Panc1 (cell line): ENCODE results near the gene FAM20A.
"Not testable (repeated sequence)": the region's sequence is repeated elsewhere in the genome, so short reads cannot be mapped to it uniquely, and the experiment has no call there.

Experiments
- POLR2AphosphoS5 ChIP-seq: IDR thresholded peaks from 2 replicates; pipeline ENCODE4 v1.6.1; 2012; ENCODE audit warnings: mild to moderate bottlenecking, low read depth, low read length, moderate library complexity
- TF ChIP-seq, protein P1 (sequence below): fragments of 450-650 bp; IDR thresholded peaks from 2 replicates; pipeline ENCODE4 v1.5.1; 2017; ENCODE audit warnings: mild to moderate bottlenecking
- TF ChIP-seq, protein P2 (sequence below), 2 experiments: IDR thresholded peaks; 2 replicates each; pipeline ENCODE4 v1.6.1; 2011 to 2012; ENCODE audit warnings: low read depth in 2 of 2, control low read depth in 1 of 2, low read length in 1 of 2, mild to moderate bottlenecking in 1 of 2, moderate library complexity in 1 of 2; ENCODE audit not compliant: insufficient read depth in 1 of 2

GRCh38 chr17:68582867-68583266, 18.3 kb downstream of the FAM20A start:
- TF ChIP-seq POLR2AphosphoS5, result not testable (repeated sequence)
- TF ChIP-seq, protein P1, sequence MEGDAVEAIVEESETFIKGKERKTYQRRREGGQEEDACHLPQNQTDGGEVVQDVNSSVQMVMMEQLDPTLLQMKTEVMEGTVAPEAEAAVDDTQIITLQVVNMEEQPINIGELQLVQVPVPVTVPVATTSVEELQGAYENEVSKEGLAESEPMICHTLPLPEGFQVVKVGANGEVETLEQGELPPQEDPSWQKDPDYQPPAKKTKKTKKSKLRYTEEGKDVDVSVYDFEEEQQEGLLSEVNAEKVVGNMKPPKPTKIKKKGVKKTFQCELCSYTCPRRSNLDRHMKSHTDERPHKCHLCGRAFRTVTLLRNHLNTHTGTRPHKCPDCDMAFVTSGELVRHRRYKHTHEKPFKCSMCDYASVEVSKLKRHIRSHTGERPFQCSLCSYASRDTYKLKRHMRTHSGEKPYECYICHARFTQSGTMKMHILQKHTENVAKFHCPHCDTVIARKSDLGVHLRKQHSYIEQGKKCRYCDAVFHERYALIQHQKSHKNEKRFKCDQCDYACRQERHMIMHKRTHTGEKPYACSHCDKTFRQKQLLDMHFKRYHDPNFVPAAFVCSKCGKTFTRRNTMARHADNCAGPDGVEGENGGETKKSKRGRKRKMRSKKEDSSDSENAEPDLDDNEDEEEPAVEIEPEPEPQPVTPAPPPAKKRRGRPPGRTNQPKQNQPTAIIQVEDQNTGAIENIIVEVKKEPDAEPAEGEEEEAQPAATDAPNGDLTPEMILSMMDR, result not testable (repeated sequence)
- TF ChIP-seq, protein P2, sequence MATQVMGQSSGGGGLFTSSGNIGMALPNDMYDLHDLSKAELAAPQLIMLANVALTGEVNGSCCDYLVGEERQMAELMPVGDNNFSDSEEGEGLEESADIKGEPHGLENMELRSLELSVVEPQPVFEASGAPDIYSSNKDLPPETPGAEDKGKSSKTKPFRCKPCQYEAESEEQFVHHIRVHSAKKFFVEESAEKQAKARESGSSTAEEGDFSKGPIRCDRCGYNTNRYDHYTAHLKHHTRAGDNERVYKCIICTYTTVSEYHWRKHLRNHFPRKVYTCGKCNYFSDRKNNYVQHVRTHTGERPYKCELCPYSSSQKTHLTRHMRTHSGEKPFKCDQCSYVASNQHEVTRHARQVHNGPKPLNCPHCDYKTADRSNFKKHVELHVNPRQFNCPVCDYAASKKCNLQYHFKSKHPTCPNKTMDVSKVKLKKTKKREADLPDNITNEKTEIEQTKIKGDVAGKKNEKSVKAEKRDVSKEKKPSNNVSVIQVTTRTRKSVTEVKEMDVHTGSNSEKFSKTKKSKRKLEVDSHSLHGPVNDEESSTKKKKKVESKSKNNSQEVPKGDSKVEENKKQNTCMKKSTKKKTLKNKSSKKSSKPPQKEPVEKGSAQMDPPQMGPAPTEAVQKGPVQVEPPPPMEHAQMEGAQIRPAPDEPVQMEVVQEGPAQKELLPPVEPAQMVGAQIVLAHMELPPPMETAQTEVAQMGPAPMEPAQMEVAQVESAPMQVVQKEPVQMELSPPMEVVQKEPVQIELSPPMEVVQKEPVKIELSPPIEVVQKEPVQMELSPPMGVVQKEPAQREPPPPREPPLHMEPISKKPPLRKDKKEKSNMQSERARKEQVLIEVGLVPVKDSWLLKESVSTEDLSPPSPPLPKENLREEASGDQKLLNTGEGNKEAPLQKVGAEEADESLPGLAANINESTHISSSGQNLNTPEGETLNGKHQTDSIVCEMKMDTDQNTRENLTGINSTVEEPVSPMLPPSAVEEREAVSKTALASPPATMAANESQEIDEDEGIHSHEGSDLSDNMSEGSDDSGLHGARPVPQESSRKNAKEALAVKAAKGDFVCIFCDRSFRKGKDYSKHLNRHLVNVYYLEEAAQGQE (IDR thresholded peaks at IDR 0.05; ENCODE audit: insufficient read depth in 1 of 2, low read depth in 2 of 2, low read length in 1 of 2), result not testable (repeated sequence)
